ENCODE data around the gene DCAF17.

DNA sequence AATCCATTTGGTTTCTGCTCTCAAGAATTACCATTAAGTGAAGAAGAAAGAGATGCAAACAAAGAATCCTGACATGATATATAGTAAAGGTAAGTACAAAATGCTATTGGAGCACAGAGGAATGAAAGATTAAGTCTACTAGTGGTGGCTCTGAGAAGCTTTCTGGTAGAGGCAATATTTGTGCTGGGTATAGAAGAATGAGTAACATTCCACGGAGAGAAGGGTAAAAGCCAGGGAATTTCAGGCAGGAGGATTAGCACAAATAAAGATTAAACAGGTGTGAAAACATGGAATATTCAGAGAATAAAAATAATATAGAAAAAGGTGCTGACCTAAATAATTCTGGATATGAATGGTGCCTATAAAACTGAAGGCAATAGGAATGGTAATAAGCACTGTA, 32.1 kb upstream of the DCAF17 start:
- TF ChIP-seq, protein P1, sequence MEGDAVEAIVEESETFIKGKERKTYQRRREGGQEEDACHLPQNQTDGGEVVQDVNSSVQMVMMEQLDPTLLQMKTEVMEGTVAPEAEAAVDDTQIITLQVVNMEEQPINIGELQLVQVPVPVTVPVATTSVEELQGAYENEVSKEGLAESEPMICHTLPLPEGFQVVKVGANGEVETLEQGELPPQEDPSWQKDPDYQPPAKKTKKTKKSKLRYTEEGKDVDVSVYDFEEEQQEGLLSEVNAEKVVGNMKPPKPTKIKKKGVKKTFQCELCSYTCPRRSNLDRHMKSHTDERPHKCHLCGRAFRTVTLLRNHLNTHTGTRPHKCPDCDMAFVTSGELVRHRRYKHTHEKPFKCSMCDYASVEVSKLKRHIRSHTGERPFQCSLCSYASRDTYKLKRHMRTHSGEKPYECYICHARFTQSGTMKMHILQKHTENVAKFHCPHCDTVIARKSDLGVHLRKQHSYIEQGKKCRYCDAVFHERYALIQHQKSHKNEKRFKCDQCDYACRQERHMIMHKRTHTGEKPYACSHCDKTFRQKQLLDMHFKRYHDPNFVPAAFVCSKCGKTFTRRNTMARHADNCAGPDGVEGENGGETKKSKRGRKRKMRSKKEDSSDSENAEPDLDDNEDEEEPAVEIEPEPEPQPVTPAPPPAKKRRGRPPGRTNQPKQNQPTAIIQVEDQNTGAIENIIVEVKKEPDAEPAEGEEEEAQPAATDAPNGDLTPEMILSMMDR (conservative IDR thresholded peaks at IDR 0.05 in 1 of 2, IDR thresholded peaks at IDR 0.05 in 1 of 2; ENCODE audit: extremely low read depth in 1 of 2, insufficient read depth in 1 of 2, low read depth in 1 of 2, low read length in 2 of 2), result no peak
- no peak for TF ChIP-seq EZH2 (IDR thresholded peaks at IDR 0.05; ENCODE audit: borderline replicate concordance, low read length)
